Endothelial cell of umbilical vein (primary cell): ENCODE measurements around the gene FLT3LG.

Source experiments
- EZH2 ChIP-seq: IDR thresholded peaks from 2 replicates; pipeline ENCODE4 v1.6.1; 2012; ENCODE audit warnings: borderline replicate concordance, low read depth, mild to moderate bottlenecking, moderate library complexity, low read length, inconsistent platforms; ENCODE audit not compliant: severe bottlenecking
- FOS ChIP-seq: IDR thresholded peaks from 2 replicates; pipeline ENCODE4 v1.6.1; 2011; ENCODE audit warnings: mild to moderate bottlenecking, low read length, moderate library complexity, borderline replicate concordance; ENCODE audit not compliant: insufficient read depth
- GATA2 ChIP-seq: IDR thresholded peaks from 2 replicates; pipeline ENCODE4 v1.7.0; 2011; ENCODE audit warnings: low read depth, mild to moderate bottlenecking, moderate library complexity, mixed read lengths, low read length; ENCODE audit not compliant: insufficient read length, insufficient read depth
- JUN ChIP-seq: IDR thresholded peaks from 2 replicates; pipeline ENCODE4 v1.6.1; 2011; ENCODE audit warnings: borderline replicate concordance, low read depth; ENCODE audit not compliant: insufficient read length, insufficient read depth
- MAX ChIP-seq: IDR thresholded peaks from 2 replicates; pipeline ENCODE4 v1.6.1; 2011; ENCODE audit not compliant: insufficient read depth, insufficient read length
- POLR2A ChIP-seq: IDR thresholded peaks from 2 replicates; pipeline ENCODE4 v1.6.1; 2012; ENCODE audit warnings: low read depth, mild to moderate bottlenecking, control low read depth, low read length
- POLR2AphosphoS5 ChIP-seq: IDR thresholded peaks from 2 replicates; pipeline ENCODE4 v1.6.1; 2012; ENCODE audit warnings: low read depth, mild to moderate bottlenecking, control low read depth, low read length, moderate library complexity; ENCODE audit not compliant: insufficient read depth
- TF ChIP-seq, protein P1 (sequence below), 2 donors: IDR thresholded peaks; 1 replicate in 1 of 2; 2 replicates in 1 of 2; pipeline ENCODE4 v1.5.1; 2011; ENCODE audit warnings: low read length in 2 of 2, mild to moderate bottlenecking in 2 of 2, moderate library complexity in 2 of 2, control low read depth in 1 of 2, inconsistent platforms in 1 of 2, low read depth in 1 of 2; ENCODE audit not compliant: insufficient read depth in 1 of 2; ENCODE audit errors: extremely low read depth in 1 of 2

DNA sequence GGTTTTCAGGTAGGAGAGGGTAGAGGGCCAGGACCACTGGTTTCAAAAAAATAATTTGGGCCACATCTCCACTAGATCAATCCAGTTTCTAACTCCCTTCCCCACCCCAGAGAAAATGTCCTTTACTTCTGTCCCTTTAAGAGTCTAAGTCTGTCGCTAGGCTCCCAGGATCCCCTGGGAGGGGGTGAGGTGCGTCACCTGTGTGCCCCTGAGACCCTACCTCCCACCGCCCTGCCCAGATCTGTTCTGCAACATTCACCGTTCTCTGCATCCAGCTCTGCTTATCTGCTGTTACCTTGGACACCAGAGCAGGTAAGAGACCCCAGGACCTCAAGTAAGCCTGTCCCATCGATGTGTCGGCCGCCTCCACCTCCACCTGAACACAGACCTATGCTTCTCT lies 48.8 kb upstream of the FLT3LG start, which contains the start of gene GFY:
- TF ChIP-seq, protein P1, sequence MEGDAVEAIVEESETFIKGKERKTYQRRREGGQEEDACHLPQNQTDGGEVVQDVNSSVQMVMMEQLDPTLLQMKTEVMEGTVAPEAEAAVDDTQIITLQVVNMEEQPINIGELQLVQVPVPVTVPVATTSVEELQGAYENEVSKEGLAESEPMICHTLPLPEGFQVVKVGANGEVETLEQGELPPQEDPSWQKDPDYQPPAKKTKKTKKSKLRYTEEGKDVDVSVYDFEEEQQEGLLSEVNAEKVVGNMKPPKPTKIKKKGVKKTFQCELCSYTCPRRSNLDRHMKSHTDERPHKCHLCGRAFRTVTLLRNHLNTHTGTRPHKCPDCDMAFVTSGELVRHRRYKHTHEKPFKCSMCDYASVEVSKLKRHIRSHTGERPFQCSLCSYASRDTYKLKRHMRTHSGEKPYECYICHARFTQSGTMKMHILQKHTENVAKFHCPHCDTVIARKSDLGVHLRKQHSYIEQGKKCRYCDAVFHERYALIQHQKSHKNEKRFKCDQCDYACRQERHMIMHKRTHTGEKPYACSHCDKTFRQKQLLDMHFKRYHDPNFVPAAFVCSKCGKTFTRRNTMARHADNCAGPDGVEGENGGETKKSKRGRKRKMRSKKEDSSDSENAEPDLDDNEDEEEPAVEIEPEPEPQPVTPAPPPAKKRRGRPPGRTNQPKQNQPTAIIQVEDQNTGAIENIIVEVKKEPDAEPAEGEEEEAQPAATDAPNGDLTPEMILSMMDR (IDR thresholded peaks at IDR 0.05; ENCODE audit: extremely low read depth in 1 of 2, insufficient read depth in 1 of 2, low read depth in 1 of 2, low read length in 2 of 2): no peak
- TF ChIP-seq POLR2A: no peak
- no peak for TF ChIP-seq POLR2AphosphoS5
- no peak for TF ChIP-seq MAX
- TF ChIP-seq FOS: no peak
- no peak for TF ChIP-seq GATA2
- no peak for TF ChIP-seq JUN
- TF ChIP-seq EZH2: no peak
